Measurements from ENCODE around the gene OGDH. TPM values are rescaled to one million over a fixed set of nuclear protein-coding genes. Genes with fewer than 3 reads are reported as not detected.

The OGDH gene
- total and polyA plus RNA-seq, 4 donors, result 10.8 to 71.2 (median 41.2) TPM

DNA sequence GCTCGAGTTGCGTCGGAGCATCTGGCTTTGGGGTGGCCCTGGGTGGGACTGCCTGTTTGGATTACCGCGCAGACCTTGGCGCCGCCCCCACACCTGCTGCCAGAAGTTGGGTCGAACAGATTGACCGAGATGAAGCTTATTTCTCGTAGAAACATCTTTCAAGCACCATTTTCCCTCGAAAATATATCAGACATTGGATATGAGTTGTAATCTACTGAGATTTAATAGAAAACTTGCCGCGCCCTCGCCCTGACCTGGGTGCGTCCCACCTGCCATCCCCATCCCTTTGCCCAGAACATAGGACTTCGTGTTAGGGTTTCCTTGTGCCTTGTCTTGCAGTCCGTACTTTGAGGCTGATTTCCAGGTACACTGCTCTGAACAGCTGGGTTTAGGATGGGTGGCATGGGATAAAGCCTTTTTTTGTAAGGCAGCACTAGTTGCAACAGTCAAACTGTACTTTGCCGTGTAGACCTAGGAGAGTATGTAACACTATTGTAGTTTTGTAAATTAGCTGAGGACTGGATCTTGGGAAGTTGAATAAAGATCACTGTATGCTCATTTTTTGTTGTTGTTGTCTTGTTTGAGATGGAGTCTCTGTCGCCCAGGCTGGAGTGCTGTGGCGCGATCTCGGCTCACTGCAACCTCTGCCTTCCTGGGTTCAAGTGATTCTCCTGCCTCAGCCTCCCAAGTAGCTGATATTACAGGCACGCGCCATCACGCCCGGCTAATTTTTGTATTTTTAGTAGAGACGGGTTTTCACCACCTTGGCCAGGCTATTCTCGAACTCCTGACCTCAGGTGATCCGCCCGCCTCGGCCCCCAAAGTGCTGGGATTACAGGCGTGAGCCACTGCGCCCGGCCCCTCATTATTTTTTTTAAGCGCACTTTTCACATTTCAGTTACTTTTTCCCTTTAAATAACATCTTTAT lies 978 bp downstream of the OGDH start:
- WGBS, result 49% methylated on average over 35 of the region's 35 CpGs
- Histone ChIP-seq H3K4me1 (ENCODE audit: control insufficient read depth in 4 of 4, insufficient read depth in 4 of 4, low read length in 3 of 4) (peaks cover 1 to 13% (median 3%) of the 10 kb centered on the region in 4 donors), H3K36me3 (ENCODE audit: control insufficient read depth in 4 of 4, insufficient read depth in 3 of 4, low read depth in 1 of 4, low read length in 3 of 4) (no peaks in the 10 kb centered on the region)

DNA sequence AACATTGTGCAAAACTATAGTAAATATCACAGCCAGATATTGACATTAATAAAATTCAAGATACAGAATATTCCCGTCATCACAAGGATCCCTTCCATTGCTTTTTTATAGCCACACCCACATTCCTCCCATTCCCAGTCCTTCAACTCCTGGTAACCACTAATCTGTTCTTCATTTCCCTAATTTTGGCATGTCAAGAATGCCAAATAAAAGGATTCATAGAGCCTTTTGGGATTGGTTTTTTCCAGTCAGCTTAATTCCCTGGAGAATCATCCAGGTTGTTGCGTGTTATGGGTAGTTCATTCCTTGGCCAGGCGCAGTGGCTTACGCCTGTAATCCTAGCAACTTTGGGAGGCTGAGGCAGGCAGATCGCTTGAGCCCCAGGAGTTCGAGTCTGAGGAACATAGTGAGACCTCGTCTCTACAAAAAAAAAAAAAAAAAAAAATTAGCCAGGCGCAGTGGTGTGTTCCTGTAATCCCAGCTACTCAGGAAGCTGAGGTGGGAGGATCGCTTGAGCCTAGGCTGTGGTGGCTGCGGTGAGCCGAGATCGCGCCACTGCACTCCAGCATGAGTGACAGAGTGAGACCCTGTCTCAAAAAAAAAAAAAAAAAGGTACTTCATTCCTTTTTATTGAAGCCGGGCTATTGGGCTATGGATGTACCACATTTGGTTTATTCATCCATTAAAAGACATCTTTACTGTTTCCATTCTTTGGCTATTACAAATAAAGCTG lies 2.7 kb downstream of the OGDH start:
- TF ChIP-seq, protein P1, sequence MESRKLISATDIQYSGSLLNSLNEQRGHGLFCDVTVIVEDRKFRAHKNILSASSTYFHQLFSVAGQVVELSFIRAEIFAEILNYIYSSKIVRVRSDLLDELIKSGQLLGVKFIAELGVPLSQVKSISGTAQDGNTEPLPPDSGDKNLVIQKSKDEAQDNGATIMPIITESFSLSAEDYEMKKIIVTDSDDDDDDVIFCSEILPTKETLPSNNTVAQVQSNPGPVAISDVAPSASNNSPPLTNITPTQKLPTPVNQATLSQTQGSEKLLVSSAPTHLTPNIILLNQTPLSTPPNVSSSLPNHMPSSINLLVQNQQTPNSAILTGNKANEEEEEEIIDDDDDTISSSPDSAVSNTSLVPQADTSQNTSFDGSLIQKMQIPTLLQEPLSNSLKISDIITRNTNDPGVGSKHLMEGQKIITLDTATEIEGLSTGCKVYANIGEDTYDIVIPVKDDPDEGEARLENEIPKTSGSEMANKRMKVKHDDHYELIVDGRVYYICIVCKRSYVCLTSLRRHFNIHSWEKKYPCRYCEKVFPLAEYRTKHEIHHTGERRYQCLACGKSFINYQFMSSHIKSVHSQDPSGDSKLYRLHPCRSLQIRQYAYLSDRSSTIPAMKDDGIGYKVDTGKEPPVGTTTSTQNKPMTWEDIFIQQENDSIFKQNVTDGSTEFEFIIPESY (IDR thresholded peaks at IDR 0.05), result no peak
- TF ChIP-seq YY1 (IDR thresholded peaks at IDR 0.05) (no peak), FOXA2 (IDR thresholded peaks at IDR 0.05) (no peak), TAF1 (conservative IDR thresholded peaks at IDR 0.05) (no peak), GABPA (IDR thresholded peaks at IDR 0.05 in 1 of 2, conservative IDR thresholded peaks at IDR 0.05 in 1 of 2) (no peak), FOXA1 (IDR thresholded peaks at IDR 0.05) (no peak), RXRA (IDR thresholded peaks at IDR 0.05) (no peak), HNF4A (conservative IDR thresholded peaks at IDR 0.05) (no peak), NR2F2 (IDR thresholded peaks at IDR 0.05) (no peak), JUND (IDR thresholded peaks at IDR 0.05) (no peak), SP1 (IDR thresholded peaks at IDR 0.05) (no peak), HNF4G (IDR thresholded peaks at IDR 0.05) (no peak), EGR1 (IDR thresholded peaks at IDR 0.05; ENCODE audit: low read depth in 2 of 2) (no peak), RAD21 (IDR thresholded peaks at IDR 0.05) (no peak)
- TF ChIP-seq, protein P2, sequence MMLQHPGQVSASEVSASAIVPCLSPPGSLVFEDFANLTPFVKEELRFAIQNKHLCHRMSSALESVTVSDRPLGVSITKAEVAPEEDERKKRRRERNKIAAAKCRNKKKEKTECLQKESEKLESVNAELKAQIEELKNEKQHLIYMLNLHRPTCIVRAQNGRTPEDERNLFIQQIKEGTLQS (IDR thresholded peaks at IDR 0.05), result no peak
- TF ChIP-seq, protein P3, sequence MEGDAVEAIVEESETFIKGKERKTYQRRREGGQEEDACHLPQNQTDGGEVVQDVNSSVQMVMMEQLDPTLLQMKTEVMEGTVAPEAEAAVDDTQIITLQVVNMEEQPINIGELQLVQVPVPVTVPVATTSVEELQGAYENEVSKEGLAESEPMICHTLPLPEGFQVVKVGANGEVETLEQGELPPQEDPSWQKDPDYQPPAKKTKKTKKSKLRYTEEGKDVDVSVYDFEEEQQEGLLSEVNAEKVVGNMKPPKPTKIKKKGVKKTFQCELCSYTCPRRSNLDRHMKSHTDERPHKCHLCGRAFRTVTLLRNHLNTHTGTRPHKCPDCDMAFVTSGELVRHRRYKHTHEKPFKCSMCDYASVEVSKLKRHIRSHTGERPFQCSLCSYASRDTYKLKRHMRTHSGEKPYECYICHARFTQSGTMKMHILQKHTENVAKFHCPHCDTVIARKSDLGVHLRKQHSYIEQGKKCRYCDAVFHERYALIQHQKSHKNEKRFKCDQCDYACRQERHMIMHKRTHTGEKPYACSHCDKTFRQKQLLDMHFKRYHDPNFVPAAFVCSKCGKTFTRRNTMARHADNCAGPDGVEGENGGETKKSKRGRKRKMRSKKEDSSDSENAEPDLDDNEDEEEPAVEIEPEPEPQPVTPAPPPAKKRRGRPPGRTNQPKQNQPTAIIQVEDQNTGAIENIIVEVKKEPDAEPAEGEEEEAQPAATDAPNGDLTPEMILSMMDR (IDR thresholded peaks at IDR 0.05; ENCODE audit: low read depth, low read length, missing input control), result no peak
- TF ChIP-seq, protein P4, sequence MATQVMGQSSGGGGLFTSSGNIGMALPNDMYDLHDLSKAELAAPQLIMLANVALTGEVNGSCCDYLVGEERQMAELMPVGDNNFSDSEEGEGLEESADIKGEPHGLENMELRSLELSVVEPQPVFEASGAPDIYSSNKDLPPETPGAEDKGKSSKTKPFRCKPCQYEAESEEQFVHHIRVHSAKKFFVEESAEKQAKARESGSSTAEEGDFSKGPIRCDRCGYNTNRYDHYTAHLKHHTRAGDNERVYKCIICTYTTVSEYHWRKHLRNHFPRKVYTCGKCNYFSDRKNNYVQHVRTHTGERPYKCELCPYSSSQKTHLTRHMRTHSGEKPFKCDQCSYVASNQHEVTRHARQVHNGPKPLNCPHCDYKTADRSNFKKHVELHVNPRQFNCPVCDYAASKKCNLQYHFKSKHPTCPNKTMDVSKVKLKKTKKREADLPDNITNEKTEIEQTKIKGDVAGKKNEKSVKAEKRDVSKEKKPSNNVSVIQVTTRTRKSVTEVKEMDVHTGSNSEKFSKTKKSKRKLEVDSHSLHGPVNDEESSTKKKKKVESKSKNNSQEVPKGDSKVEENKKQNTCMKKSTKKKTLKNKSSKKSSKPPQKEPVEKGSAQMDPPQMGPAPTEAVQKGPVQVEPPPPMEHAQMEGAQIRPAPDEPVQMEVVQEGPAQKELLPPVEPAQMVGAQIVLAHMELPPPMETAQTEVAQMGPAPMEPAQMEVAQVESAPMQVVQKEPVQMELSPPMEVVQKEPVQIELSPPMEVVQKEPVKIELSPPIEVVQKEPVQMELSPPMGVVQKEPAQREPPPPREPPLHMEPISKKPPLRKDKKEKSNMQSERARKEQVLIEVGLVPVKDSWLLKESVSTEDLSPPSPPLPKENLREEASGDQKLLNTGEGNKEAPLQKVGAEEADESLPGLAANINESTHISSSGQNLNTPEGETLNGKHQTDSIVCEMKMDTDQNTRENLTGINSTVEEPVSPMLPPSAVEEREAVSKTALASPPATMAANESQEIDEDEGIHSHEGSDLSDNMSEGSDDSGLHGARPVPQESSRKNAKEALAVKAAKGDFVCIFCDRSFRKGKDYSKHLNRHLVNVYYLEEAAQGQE (IDR thresholded peaks at IDR 0.05), result no peak
- TF ChIP-seq, protein P5, sequence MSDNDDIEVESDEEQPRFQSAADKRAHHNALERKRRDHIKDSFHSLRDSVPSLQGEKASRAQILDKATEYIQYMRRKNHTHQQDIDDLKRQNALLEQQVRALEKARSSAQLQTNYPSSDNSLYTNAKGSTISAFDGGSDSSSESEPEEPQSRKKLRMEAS (IDR thresholded peaks at IDR 0.05), result no peak
- no peak for DNase-seq (ENCODE audit: low spot score)
- Histone ChIP-seq H3K9ac (ENCODE audit: low read depth in 1 of 2, low read length in 2 of 2) (no peak overlapping the region), H3K4me3 (ENCODE audit: low read depth in 1 of 3, low read length in 3 of 3) (no peak overlapping the region), H3K27ac (ENCODE audit: low read depth in 1 of 2, low read length in 2 of 2) (no peak overlapping the region), H3K4me1 (ENCODE audit: control insufficient read depth in 4 of 4, insufficient read depth in 4 of 4, low read length in 3 of 4) (peaks cover 1 to 13% (median 3%) of the 10 kb centered on the region in 4 donors), H3K27me3 (ENCODE audit: control insufficient read depth in 4 of 4, insufficient read depth in 4 of 4, low read length in 3 of 4) (no peaks in the 10 kb centered on the region), H3K9me3 (ENCODE audit: control insufficient read depth in 4 of 4, low read length in 3 of 4) (no peaks in the 10 kb centered on the region), H3K36me3 (ENCODE audit: control insufficient read depth in 4 of 4, insufficient read depth in 3 of 4, low read depth in 1 of 4, low read length in 3 of 4) (no peaks in the 10 kb centered on the region)
- 90% methylated on average over 14 of the region's 14 CpGs for WGBS

More for the DNA sequence above, 978 bp downstream of the OGDH start:
- no peak for DNase-seq (ENCODE audit: low spot score)
- Histone ChIP-seq H3K9me3 (ENCODE audit: control insufficient read depth in 4 of 4, low read length in 3 of 4) (no peaks in the 10 kb centered on the region), H3K27me3 (ENCODE audit: control insufficient read depth in 4 of 4, insufficient read depth in 4 of 4, low read length in 3 of 4) (no peaks in the 10 kb centered on the region), H3K27ac (ENCODE audit: low read depth in 1 of 2, low read length in 2 of 2) (peak overlapping the region; percentile 96 to 100), H3K4me3 (ENCODE audit: low read depth in 1 of 3, low read length in 3 of 3) (peak overlapping the region; percentile 65 to 94 (median 74)), H3K9ac (ENCODE audit: low read depth in 1 of 2, low read length in 2 of 2) (peak overlapping the region; percentile 39 to 85)
- TF ChIP-seq HNF4A (conservative IDR thresholded peaks at IDR 0.05), result peak in 1 of 2 donors; percentile 6
- TF ChIP-seq, protein P2 (IDR thresholded peaks at IDR 0.05), result no peak
- no peak for TF ChIP-seq SP1 (IDR thresholded peaks at IDR 0.05)
- TF ChIP-seq YY1 (IDR thresholded peaks at IDR 0.05), result no peak
